Measurements from ENCODE around the gene SFXN5.

Gene SFXN5

DNA sequence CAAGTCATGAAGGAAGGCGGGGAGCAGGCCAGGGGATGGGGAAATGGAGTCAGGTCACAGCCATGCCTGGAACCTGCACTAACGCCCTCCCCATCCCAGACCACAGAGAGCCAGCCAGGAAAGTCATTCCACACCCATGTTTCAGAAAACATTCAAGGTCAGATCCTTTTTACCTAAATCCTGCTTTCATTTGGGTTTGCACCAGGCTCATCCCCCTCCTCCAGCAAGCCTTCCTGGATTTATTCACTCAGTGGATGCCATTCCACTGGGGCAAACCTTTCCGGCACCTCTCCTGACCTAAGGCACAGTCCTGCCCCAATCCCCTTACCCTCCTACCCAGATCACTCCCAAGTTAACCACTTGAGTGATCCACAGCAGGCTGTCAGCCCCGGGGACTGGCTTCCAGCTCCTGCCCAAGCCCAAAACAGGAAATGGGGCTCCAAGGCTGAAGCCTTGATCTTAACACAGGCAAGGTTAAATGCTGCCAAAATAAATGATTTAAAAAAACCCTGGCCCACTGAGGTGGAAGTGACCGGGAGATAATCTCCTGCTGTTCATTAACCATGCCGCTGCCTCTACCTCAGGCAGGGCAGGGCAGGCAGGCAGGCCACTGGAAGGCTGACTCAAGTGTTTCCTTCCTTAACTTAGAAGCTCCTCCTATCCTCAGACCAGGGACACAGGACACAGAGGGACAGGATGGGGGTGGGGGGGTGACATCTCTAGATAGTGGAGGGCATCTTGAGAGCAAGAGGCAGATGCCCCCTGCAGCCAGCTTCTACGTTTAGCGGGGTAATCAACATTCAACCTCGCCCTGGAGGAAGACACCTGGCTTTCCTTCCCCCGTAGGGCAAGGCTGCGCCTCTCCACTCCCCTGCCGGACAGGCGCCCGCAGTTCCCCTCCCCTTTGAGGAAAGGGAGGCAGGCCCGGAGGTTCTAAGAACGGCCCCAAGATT is 39.8 kb upstream of the SFXN5 start (continued):
- TF ChIP-seq SALL2 (tag by site-specific recombination; IDR thresholded peaks at IDR 0.05; ENCODE audit: borderline replicate concordance) (no peak), ZNF121 (tag by site-specific recombination; IDR thresholded peaks at IDR 0.05) (no peak)

GRCh38 chr2:73110168-73111072 is 38.9 kb upstream of the SFXN5 start:
- POLR2A ChIA-PET = interaction anchor here (1.5 kb wide), 1 partner anchor 19 kb away, joined by 9 read pairs; no protein-coding TSS in a partner anchor
- H3K4me3 ChIP-seq (ENCODE audit: low read depth, low read length) = no peak overlapping the region
- H3K9me3 ChIP-seq (ENCODE audit: control insufficient read depth, insufficient read depth, low read depth, low read length) = no peaks in the 10 kb centered on the region
- H3K27ac ChIP-seq (ENCODE audit: extremely low read depth, low read depth, low read length) = no peak overlapping the region
- CTCF ChIA-PET = interaction anchor here (1.2 to 2.9 kb wide), 3 partner anchors 10 to 67 kb away, joined by 4 to 16 read pairs (median 5); no protein-coding TSS in a partner anchor
- peaks cover 0 to 17% of the 10 kb centered on the region in 2 experiments; a peak in 1 of 3 replicates for H3K36me3 ChIP-seq (ENCODE audit: control insufficient read depth in 2 of 2, insufficient read depth in 1 of 2, low read length in 2 of 2)
- TF ChIP-seq ZNF292 (tag by site-specific recombination; IDR thresholded peaks at IDR 0.05; ENCODE audit: borderline replicate concordance, low read depth) (no peak), ZNF654 (tag by site-specific recombination; IDR thresholded peaks at IDR 0.05; ENCODE audit: low read depth) (no peak), ZNF398 (tag by site-specific recombination; IDR thresholded peaks at IDR 0.05) (no peak), ZNF175 (tag by site-specific recombination; IDR thresholded peaks at IDR 0.05) (no peak), ZNF132 (tag by site-specific recombination; IDR thresholded peaks at IDR 0.05; ENCODE audit: borderline replicate concordance) (no peak), ZSCAN5A (tag by site-specific recombination; IDR thresholded peaks at IDR 0.05) (no peak), ZNF610 (tag by site-specific recombination; IDR thresholded peaks at IDR 0.05; ENCODE audit: borderline replicate concordance) (no peak)
- TF ChIP-seq, protein P1, sequence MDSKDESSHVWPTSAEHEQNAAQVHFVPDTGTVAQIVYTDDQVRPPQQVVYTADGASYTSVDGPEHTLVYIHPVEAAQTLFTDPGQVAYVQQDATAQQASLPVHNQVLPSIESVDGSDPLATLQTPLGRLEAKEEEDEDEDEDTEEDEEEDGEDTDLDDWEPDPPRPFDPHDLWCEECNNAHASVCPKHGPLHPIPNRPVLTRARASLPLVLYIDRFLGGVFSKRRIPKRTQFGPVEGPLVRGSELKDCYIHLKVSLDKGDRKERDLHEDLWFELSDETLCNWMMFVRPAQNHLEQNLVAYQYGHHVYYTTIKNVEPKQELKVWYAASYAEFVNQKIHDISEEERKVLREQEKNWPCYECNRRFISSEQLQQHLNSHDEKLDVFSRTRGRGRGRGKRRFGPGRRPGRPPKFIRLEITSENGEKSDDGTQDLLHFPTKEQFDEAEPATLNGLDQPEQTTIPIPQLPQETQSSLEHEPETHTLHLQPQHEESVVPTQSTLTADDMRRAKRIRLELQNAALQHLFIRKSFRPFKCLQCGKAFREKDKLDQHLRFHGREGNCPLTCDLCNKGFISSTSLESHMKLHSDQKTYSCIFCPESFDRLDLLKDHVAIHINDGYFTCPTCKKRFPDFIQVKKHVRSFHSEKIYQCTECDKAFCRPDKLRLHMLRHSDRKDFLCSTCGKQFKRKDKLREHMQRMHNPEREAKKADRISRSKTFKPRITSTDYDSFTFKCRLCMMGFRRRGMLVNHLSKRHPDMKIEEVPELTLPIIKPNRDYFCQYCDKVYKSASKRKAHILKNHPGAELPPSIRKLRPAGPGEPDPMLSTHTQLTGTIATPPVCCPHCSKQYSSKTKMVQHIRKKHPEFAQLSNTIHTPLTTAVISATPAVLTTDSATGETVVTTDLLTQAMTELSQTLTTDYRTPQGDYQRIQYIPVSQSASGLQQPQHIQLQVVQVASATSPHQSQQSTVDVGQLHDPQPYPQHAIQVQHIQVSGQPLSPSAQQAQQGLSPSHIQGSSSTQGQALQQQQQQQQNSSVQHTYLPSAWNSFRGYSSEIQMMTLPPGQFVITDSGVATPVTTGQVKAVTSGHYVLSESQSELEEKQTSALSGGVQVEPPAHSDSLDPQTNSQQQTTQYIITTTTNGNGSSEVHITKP (tag by site-specific recombination; IDR thresholded peaks at IDR 0.05) = peak; percentile 77
- peaks cover 17% of the 10 kb centered on the region; the same call in 1 of the 2 replicates for H3K4me1 ChIP-seq (ENCODE audit: control insufficient read depth, insufficient read depth, low read length)

All from HEK293 (cell line).